WTC11 (cell line): ENCODE results near the gene FAM8A1. TPM values are rescaled to one million over a fixed set of nuclear protein-coding genes. Genes with fewer than 3 reads are reported as not detected.
"Not testable (repeated sequence)": the region's sequence is repeated elsewhere in the genome, so short reads cannot be mapped to it uniquely, and the experiment has no call there.

Experiments
- ATAC-seq: fragments of 200-7000 bp; cut with Tn5 transposase; 2 replicates; pipeline ENCODE4 v1.10.0; 2021; ENCODE audit warnings: mild to moderate bottlenecking, moderate library complexity
- CTCF ChIA-PET: fragments of 300-600 bp; sonication (Branson Sonifier 250); formaldehyde crosslinking; loops from one replicate; lab custom pipeline; 2021; ENCODE audit warnings: antibody characterized with exemption; lab: Charles Lee
- POLR2A ChIA-PET: fragments of 350-600 bp; sonication (Branson Sonifier 250); formaldehyde crosslinking; loops from one replicate; lab custom pipeline; 2021; ENCODE audit warnings: antibody characterized with exemption; lab: Charles Lee
- DNase-seq: peaks from one replicate; pipeline ENCODE4 v3.0.0; 2021; ENCODE audit warnings: low spot score
- H3K27ac Mint-ChIP-seq: 2 replicates; pipeline ENCODE4 v1.8.0; 2021; ENCODE audit warnings: mixed read lengths
- H3K27me3 Mint-ChIP-seq: 2 replicates; pipeline ENCODE4 v1.8.0; 2021; ENCODE audit warnings: low read depth, mild to moderate bottlenecking, moderate library complexity, mixed read lengths
- H3K36me3 Mint-ChIP-seq: 2 replicates; pipeline ENCODE4 v1.8.0; 2021; ENCODE audit warnings: mixed read lengths
- H3K4me1 Mint-ChIP-seq: 2 replicates; pipeline ENCODE4 v1.8.0; 2022; ENCODE audit warnings: mixed read lengths
- H3K4me3 Mint-ChIP-seq: 2 replicates; pipeline ENCODE4 v1.8.0; 2021; ENCODE audit warnings: mild to moderate bottlenecking, moderate library complexity, mixed read lengths
- H3K9me3 Mint-ChIP-seq: 2 replicates; pipeline ENCODE4 v1.8.0; 2021; ENCODE audit warnings: mixed read lengths
- ATF2 ChIP-seq: sonication (generic); formaldehyde crosslinking; IDR thresholded peaks from 2 replicates; pipeline ENCODE4 v1.8.1; 2022; ENCODE audit warnings: low read depth, missing genetic modification reagents, borderline replicate concordance
- CBFB ChIP-seq: sonication (generic); formaldehyde crosslinking; IDR thresholded peaks from 2 replicates; pipeline ENCODE4 v1.8.1; 2022; ENCODE audit warnings: mild to moderate bottlenecking, low read depth, missing genetic modification reagents
- CREM ChIP-seq: sonication (generic); formaldehyde crosslinking; IDR thresholded peaks from 2 replicates; pipeline ENCODE4 v1.8.1; 2022; ENCODE audit warnings: mild to moderate bottlenecking, missing genetic modification reagents, moderate library complexity
- ERG ChIP-seq: fragments of 250-450 bp; sonication (Bioruptor Pico); IDR thresholded peaks from 2 replicates; pipeline ENCODE4 v1.8.0; 2021; ENCODE audit warnings: mild to moderate bottlenecking
- ETV6 ChIP-seq: sonication (generic); formaldehyde crosslinking; IDR thresholded peaks from 2 replicates; pipeline ENCODE4 v1.8.1; 2022; ENCODE audit warnings: mild to moderate bottlenecking, missing genetic modification reagents
- MAX ChIP-seq: sonication (generic); formaldehyde crosslinking; IDR thresholded peaks from 2 replicates; pipeline ENCODE4 v1.8.0; 2022; ENCODE audit warnings: mild to moderate bottlenecking, missing genetic modification reagents
- PRRX2 ChIP-seq: fragments of 250-450 bp; sonication (Bioruptor Pico); IDR thresholded peaks from 2 replicates; pipeline ENCODE4 v1.8.0; 2021; ENCODE audit warnings: mild to moderate bottlenecking
- SMAD3 ChIP-seq: sonication (generic); formaldehyde crosslinking; IDR thresholded peaks from 2 replicates; pipeline ENCODE4 v1.8.0; 2022; ENCODE audit warnings: missing genetic modification reagents, mild to moderate bottlenecking, borderline replicate concordance
- STAT6 ChIP-seq: sonication (generic); formaldehyde crosslinking; conservative IDR thresholded peaks from 2 replicates; pipeline ENCODE4 v1.8.1; 2023; ENCODE audit warnings: mild to moderate bottlenecking, low read depth, missing genetic modification reagents, moderate library complexity
- TP53 ChIP-seq: sonication (generic); formaldehyde crosslinking; IDR thresholded peaks from 2 replicates; pipeline ENCODE4 v1.8.1; 2023; ENCODE audit warnings: mild to moderate bottlenecking, missing genetic modification reagents
- ZNF121 ChIP-seq: sonication (generic); formaldehyde crosslinking; IDR thresholded peaks from 2 replicates; pipeline ENCODE4 v1.8.0; 2023; ENCODE audit warnings: missing genetic modification reagents
- ZNF281 ChIP-seq: sonication (generic); formaldehyde crosslinking; IDR thresholded peaks from 2 replicates; pipeline ENCODE4 v1.8.0; 2023; ENCODE audit warnings: mild to moderate bottlenecking, missing genetic modification reagents
- ZNF317 ChIP-seq: sonication (generic); formaldehyde crosslinking; IDR thresholded peaks from 2 replicates; pipeline ENCODE4 v1.8.1; 2023; ENCODE audit warnings: low read depth, mild to moderate bottlenecking, moderate library complexity, missing genetic modification reagents, borderline replicate concordance
- ZNF423 ChIP-seq: fragments of 250-450 bp; sonication (Bioruptor Pico); IDR thresholded peaks from 2 replicates; pipeline ENCODE4 v2.1.2; 2022; ENCODE audit warnings: mild to moderate bottlenecking, moderate library complexity
- total RNA-seq: library from RNA; stranded (reverse); gene quantifications from 3 replicates; pipeline ENCODE4 v1.2.3, GENCODE V29; 2021
- TF ChIP-seq, protein P1 (sequence below): fragments of 250-450 bp; sonication (Bioruptor Pico); IDR thresholded peaks from 2 replicates; pipeline ENCODE4 v1.9.0; 2021; ENCODE audit warnings: mild to moderate bottlenecking, borderline replicate concordance
- TF ChIP-seq, protein P2 (sequence below): sonication (generic); formaldehyde crosslinking; IDR thresholded peaks from 2 replicates; pipeline ENCODE4 v1.8.1; 2022; ENCODE audit warnings: mild to moderate bottlenecking, moderate library complexity, missing genetic modification reagents
- TF ChIP-seq, protein P3 (sequence below): sonication (generic); formaldehyde crosslinking; IDR thresholded peaks from 2 replicates; pipeline ENCODE4 v1.8.0; 2022; ENCODE audit warnings: mild to moderate bottlenecking, missing genetic modification reagents

Gene FAM8A1
- total RNA-seq, 1 experiment from 2014 or later = 10.3 TPM

GRCh38 chr6:17585766-17586490 is 14.2 kb upstream of the FAM8A1 start:
- ATAC-seq (peak; percentile 93), DNase-seq (peak; percentile 36)
- Mint-ChIP-seq H3K4me1 (no peaks in the 10 kb centered on the region), H3K4me3 (no peak overlapping the region), H3K36me3 (no peaks in the 10 kb centered on the region), H3K27ac (no peak overlapping the region), H3K9me3 (peaks cover 7% of the 10 kb centered on the region), H3K27me3 (peaks cover 8% of the 10 kb centered on the region; the same call in 1 of the 2 replicates)
- ChIA-PET CTCF (interaction anchor here (0.5 to 1.6 kb wide), 11 partner anchors 13 to 424 kb away, joined by 3 to 8 read pairs (median 4); partner anchors contain the start of gene FAM8A1), POLR2A (no interaction called here)
- TF ChIP-seq ETV6 (CRISPR knock-in tag) = no peak
- TF ChIP-seq CBFB (CRISPR knock-in tag) = no peak
- TF ChIP-seq, protein P1, sequence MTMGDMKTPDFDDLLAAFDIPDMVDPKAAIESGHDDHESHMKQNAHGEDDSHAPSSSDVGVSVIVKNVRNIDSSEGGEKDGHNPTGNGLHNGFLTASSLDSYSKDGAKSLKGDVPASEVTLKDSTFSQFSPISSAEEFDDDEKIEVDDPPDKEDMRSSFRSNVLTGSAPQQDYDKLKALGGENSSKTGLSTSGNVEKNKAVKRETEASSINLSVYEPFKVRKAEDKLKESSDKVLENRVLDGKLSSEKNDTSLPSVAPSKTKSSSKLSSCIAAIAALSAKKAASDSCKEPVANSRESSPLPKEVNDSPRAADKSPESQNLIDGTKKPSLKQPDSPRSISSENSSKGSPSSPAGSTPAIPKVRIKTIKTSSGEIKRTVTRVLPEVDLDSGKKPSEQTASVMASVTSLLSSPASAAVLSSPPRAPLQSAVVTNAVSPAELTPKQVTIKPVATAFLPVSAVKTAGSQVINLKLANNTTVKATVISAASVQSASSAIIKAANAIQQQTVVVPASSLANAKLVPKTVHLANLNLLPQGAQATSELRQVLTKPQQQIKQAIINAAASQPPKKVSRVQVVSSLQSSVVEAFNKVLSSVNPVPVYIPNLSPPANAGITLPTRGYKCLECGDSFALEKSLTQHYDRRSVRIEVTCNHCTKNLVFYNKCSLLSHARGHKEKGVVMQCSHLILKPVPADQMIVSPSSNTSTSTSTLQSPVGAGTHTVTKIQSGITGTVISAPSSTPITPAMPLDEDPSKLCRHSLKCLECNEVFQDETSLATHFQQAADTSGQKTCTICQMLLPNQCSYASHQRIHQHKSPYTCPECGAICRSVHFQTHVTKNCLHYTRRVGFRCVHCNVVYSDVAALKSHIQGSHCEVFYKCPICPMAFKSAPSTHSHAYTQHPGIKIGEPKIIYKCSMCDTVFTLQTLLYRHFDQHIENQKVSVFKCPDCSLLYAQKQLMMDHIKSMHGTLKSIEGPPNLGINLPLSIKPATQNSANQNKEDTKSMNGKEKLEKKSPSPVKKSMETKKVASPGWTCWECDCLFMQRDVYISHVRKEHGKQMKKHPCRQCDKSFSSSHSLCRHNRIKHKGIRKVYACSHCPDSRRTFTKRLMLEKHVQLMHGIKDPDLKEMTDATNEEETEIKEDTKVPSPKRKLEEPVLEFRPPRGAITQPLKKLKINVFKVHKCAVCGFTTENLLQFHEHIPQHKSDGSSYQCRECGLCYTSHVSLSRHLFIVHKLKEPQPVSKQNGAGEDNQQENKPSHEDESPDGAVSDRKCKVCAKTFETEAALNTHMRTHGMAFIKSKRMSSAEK (CRISPR knock-in tag) = no peak
- TF ChIP-seq PRRX2 (CRISPR knock-in tag) = no peak
- no peak for TF ChIP-seq STAT6 (CRISPR knock-in tag)
- no peak for TF ChIP-seq CREM (CRISPR knock-in tag)
- TF ChIP-seq ZNF281 = no peak
- no peak for TF ChIP-seq ZNF423
- TF ChIP-seq ERG (CRISPR knock-in tag) = no peak
- no peak for TF ChIP-seq MAX (CRISPR knock-in tag)
- no peak for TF ChIP-seq SMAD3 (CRISPR knock-in tag)
- no peak for TF ChIP-seq ZNF317
- TF ChIP-seq, protein P2, sequence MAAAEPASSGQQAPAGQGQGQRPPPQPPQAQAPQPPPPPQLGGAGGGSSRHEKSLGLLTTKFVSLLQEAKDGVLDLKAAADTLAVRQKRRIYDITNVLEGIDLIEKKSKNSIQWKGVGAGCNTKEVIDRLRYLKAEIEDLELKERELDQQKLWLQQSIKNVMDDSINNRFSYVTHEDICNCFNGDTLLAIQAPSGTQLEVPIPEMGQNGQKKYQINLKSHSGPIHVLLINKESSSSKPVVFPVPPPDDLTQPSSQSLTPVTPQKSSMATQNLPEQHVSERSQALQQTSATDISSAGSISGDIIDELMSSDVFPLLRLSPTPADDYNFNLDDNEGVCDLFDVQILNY (CRISPR knock-in tag) = no peak
- TF ChIP-seq ZNF121 (CRISPR knock-in tag) = no peak
- TF ChIP-seq, protein P3, sequence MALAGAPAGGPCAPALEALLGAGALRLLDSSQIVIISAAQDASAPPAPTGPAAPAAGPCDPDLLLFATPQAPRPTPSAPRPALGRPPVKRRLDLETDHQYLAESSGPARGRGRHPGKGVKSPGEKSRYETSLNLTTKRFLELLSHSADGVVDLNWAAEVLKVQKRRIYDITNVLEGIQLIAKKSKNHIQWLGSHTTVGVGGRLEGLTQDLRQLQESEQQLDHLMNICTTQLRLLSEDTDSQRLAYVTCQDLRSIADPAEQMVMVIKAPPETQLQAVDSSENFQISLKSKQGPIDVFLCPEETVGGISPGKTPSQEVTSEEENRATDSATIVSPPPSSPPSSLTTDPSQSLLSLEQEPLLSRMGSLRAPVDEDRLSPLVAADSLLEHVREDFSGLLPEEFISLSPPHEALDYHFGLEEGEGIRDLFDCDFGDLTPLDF (CRISPR knock-in tag) = no peak
- no peak for TF ChIP-seq TP53
- no peak for TF ChIP-seq ATF2 (CRISPR knock-in tag)

DNA sequence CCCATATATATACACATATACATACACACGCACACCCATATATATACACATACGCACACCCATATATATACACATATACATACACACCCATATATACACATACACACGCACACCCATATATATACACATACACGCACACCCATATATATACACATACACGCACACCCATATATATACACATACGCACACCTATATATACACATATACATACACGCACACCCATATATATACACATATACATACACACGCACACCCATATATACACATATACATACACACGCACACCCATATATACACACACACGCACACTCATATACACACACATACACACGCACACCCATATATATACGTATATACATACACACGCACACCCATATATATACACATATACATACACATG is 13.5 kb upstream of the FAM8A1 start:
- H3K27me3 Mint-ChIP-seq, H3K36me3 Mint-ChIP-seq, DNase-seq, H3K4me1 Mint-ChIP-seq, ATAC-seq, H3K4me3 Mint-ChIP-seq, H3K27ac Mint-ChIP-seq, H3K9me3 Mint-ChIP-seq, POLR2A ChIA-PET: not testable (repeated sequence)
- CTCF ChIA-PET = interaction anchor here (1.6 kb wide), 1 partner anchor 82 kb away, joined by 8 read pairs; no protein-coding TSS in a partner anchor
